Bone marrow (tissue), 2 donors: Measurements from ENCODE around the gene EPS8L2.
"Not testable (repeated sequence)": the region's sequence is repeated elsewhere in the genome, so short reads cannot be mapped to it uniquely, and the experiment has no call there.

ENCODE experiments used
- DNase-seq, 2 donors: peaks; one replicate each; lab custom pipeline; 2025; lab: John Stamatoyannopoulos, UW

The EPS8L2 gene

GRCh38 chr11:690244-690643 lies 15.8 kb upstream of the EPS8L2 start:
- not testable (repeated sequence) for DNase-seq

- DNase-seq: no peak
Measured at GRCh38 chr11:690738-691633, 15.0 kb upstream of the EPS8L2 start.

GRCh38 chr11:691710-692590 lies 14.1 kb upstream of the EPS8L2 start:
- no peak for DNase-seq

GRCh38 chr11:692824-693414 lies 13.1 kb upstream of the EPS8L2 start:
- DNase-seq: no peak

GRCh38 chr11:693415-693831 lies 12.6 kb upstream of the EPS8L2 start:
- no peak for DNase-seq

GRCh38 chr11:693887-694562 lies 12.0 kb upstream of the EPS8L2 start:
- DNase-seq: no peak

GRCh38 chr11:694563-695287 lies 11.3 kb upstream of the EPS8L2 start, which contains the start of gene DEAF1:
Gene DEAF1, minus strand, starts transcription at chr11:695222. Its CDS starts 175 bp downstream, at chr11:695047.
- DNase-seq: peak in 1 of 2 donors; percentile 97

- peak in 1 of 2 donors; percentile 100 for DNase-seq
Measured at GRCh38 chr11:695288-695537, 10.8 kb upstream of the EPS8L2 start.

GRCh38 chr11:695538-696248 lies 10.3 kb upstream of the EPS8L2 start, which contains the start of gene TMEM80:
Gene TMEM80, plus strand, starts transcription at chr11:695816. Its CDS starts 12 bp downstream, at chr11:695828.
- peak; percentile 90 to 100 for DNase-seq

- DNase-seq: no peak
Measured at GRCh38 chr11:696955-697491, 9.0 kb upstream of the EPS8L2 start.

GRCh38 chr11:697811-698311 lies 8.2 kb upstream of the EPS8L2 start:
- no peak for DNase-seq

GRCh38 chr11:698493-699115 lies 7.4 kb upstream of the EPS8L2 start:
- DNase-seq: no peak

GRCh38 chr11:699116-699508 lies 6.9 kb upstream of the EPS8L2 start:
- no peak for DNase-seq

- DNase-seq: no peak
Measured at GRCh38 chr11:699753-700152, 6.3 kb upstream of the EPS8L2 start.

GRCh38 chr11:701741-702461 lies 4.1 kb upstream of the EPS8L2 start:
- no peak for DNase-seq

GRCh38 chr11:702462-703461 lies 3.3 kb upstream of the EPS8L2 start:
- no peak for DNase-seq

- no peak for DNase-seq
Measured at GRCh38 chr11:703506-703905, 2.5 kb upstream of the EPS8L2 start.

- no peak for DNase-seq
Measured at GRCh38 chr11:704228-704674, 1.8 kb upstream of the EPS8L2 start.
